IMR-90 (cell line): Measurements from ENCODE around the gene COMP.

Experiments used
- MAFK ChIP-seq: IDR thresholded peaks from 2 replicates; pipeline ENCODE4 v1.6.1; 2012; ENCODE audit warnings: low read depth, low read length, improper control_type of control experiment
- NFE2L2 ChIP-seq: fragments of 150-350 bp; IDR thresholded peaks from 2 replicates; pipeline ENCODE4 v1.6.1; 2016; ENCODE audit warnings: low read depth, mild to moderate bottlenecking, low read length
- POLR2A ChIP-seq: IDR thresholded peaks from 2 replicates; pipeline ENCODE4 v1.6.1; 2012; ENCODE audit warnings: mild to moderate bottlenecking, low read depth, low read length
- RCOR1 ChIP-seq: IDR thresholded peaks from 2 replicates; pipeline ENCODE4 v1.6.1; 2012; ENCODE audit warnings: mild to moderate bottlenecking, low read length, improper control_type of control experiment; ENCODE audit not compliant: insufficient replicate concordance
- RFX5 ChIP-seq: IDR thresholded peaks from 2 replicates; pipeline ENCODE4 v1.8.0; 2012; ENCODE audit warnings: low read depth, mild to moderate bottlenecking, low read length, moderate library complexity
- TF ChIP-seq, protein P1 (sequence below): conservative IDR thresholded peaks from 2 replicates; pipeline ENCODE4 v1.5.1; 2012; ENCODE audit warnings: mild to moderate bottlenecking, low read depth, low read length, improper control_type of control experiment
- TF ChIP-seq, protein P2 (sequence below): fragments of 150-350 bp; IDR thresholded peaks from 2 replicates; pipeline ENCODE4 v1.6.1; 2016; ENCODE audit warnings: low read depth, mild to moderate bottlenecking, low read length, moderate library complexity, borderline replicate concordance
- TF ChIP-seq, protein P3 (sequence below): fragments of 150-350 bp; IDR thresholded peaks from 2 replicates; pipeline ENCODE4 v1.6.1; 2017; ENCODE audit warnings: mild to moderate bottlenecking, antibody characterized with exemption, low read length, low read depth

DNA sequence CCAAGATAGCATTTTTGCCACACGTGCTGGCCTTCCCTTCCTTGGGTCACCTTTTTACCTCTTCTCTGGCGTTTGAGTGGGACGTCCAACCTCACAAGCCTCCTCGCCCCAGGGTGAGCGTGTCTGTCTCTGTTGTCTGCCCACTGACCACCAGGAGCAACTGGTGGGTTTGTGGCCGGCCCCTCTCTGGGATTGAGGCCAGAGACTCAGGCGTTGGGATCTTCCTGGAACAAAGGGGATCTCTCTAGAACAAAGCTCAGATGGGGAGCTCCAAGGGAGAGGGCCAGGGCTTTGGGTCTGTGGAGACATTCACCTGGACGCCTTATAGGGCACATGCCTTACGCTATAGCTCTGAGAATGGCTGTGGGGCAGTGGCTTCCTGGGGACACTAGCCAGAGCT is 17.4 kb downstream of the COMP start:
- TF ChIP-seq MAFK (no peak), POLR2A (no peak), RFX5 (no peak), NFE2L2 (no peak), RCOR1 (no peak)
- TF ChIP-seq, protein P1, sequence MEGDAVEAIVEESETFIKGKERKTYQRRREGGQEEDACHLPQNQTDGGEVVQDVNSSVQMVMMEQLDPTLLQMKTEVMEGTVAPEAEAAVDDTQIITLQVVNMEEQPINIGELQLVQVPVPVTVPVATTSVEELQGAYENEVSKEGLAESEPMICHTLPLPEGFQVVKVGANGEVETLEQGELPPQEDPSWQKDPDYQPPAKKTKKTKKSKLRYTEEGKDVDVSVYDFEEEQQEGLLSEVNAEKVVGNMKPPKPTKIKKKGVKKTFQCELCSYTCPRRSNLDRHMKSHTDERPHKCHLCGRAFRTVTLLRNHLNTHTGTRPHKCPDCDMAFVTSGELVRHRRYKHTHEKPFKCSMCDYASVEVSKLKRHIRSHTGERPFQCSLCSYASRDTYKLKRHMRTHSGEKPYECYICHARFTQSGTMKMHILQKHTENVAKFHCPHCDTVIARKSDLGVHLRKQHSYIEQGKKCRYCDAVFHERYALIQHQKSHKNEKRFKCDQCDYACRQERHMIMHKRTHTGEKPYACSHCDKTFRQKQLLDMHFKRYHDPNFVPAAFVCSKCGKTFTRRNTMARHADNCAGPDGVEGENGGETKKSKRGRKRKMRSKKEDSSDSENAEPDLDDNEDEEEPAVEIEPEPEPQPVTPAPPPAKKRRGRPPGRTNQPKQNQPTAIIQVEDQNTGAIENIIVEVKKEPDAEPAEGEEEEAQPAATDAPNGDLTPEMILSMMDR, result no peak
- TF ChIP-seq, protein P2, sequence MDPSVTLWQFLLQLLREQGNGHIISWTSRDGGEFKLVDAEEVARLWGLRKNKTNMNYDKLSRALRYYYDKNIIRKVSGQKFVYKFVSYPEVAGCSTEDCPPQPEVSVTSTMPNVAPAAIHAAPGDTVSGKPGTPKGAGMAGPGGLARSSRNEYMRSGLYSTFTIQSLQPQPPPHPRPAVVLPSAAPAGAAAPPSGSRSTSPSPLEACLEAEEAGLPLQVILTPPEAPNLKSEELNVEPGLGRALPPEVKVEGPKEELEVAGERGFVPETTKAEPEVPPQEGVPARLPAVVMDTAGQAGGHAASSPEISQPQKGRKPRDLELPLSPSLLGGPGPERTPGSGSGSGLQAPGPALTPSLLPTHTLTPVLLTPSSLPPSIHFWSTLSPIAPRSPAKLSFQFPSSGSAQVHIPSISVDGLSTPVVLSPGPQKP, result no peak
- TF ChIP-seq, protein P3, sequence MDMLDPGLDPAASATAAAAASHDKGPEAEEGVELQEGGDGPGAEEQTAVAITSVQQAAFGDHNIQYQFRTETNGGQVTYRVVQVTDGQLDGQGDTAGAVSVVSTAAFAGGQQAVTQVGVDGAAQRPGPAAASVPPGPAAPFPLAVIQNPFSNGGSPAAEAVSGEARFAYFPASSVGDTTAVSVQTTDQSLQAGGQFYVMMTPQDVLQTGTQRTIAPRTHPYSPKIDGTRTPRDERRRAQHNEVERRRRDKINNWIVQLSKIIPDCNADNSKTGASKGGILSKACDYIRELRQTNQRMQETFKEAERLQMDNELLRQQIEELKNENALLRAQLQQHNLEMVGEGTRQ, result no peak
